COLO668 (cell line): Measurements from ENCODE around the gene VTI1A.

Experiments
- DNase-seq: peaks from one replicate; lab custom pipeline; 2025; ENCODE audit not compliant: unreplicated experiment; lab: John Stamatoyannopoulos, UW

VTI1A gene

DNA sequence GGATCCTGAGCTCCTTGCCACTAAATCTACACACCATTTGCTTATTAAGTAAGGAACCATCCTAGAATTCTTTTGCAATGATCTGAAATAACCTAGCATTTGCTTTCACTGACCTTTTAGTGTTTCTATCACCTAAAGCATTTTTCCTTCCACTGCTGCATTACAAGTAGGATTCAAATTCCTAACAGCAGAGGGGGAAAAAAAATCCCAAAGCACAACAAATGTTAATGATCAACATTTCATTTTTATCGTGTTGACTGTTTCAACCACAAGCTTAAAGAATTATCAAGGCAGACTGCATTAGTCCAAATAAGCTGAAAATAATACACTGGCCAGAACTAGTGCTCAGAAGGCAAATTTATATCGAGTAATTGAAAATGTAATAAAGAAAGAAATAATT is 328.4 kb downstream of the VTI1A start:
- DNase-seq, result no peak

DNA sequence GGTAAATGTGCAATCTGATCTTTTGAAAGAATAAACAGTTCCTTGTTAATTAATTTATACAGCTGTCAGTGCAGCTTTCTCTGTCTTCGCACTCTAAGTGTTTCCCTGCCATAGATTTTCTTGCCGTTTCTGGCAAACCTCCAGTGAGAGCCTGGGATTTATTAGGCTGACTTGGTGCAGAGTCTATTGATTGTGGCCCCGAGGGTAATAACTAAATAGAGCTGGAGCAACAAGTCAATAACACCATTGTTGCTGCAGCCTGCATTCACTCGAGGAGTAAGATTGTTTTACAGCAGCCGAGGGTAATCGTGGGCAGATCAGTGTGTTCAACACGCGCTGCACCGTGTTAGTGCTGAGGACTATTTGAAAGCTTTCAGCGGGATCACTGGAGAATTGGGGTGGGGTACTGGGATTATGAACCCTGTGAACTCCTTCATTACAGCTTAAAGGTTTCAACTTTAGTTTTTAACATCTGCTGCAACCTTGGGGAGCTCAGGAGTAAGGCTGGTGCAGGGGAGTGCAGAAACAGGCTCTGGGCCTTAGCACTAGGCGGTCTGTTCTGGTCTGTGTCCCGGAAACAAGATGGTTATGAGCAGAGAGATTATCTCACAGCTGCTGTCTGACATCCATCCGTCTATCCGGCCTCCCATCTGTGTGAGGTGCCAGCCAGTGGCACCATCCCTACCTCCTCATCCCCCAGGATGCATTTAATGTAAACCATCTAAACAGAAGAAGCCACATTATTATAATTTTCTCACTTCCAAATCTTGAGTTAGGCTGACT is 329.1 kb downstream of the VTI1A start:
- peak; percentile 51 for DNase-seq

DNA sequence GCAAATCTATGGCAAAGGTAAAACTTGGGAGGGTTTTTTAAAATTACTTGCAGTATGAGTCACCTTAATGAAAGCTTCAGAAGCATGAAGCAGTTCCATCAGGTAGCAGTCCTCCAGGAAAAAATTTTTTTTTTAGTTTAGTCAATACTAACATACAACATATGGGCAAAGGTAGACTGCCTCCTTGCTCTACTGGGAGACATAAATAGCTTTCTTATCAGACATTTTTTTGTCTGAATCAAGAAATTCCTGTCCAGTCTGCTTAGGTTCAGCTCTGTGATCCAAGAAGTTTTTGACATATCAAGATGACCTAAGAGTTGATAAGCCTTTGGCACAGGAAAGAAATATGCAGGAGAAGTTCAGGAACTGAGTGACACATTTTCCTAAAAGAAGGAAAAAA is 331.6 kb downstream of the VTI1A start:
- DNase-seq, result no peak

DNA sequence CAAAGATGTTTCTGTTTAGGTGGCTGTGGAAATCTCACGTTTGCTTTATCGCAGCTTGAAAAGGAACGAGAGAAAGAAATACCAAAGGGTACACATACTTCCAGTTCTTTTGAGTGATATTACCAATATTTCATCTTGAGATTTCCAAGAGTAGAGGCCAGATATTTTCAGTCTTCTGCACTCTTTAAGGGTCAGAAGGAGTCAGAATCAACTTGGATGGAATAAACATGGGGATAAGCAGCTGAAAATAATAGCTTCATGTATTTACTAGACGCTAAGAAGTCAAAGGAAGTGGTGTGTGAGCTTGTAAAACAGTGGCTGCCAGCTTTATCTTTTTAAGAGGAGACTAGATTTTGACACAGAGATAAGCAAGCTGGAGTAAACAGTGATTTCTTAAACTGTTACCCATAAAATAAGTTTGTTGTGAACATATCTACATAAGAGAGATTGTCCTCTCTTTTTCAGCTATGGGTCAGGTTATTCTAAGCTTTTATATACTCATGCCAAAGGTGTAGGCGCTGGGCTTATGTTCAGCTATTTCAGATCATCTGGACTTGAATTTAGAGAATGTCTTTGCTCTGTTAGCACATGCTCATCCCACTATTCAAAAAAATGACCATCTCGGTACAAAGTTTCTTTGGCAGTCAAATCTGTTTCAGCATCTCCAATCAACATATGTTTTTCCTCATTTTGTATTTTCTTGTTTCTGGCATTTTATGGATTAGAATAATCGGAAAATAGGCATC is 332.2 kb downstream of the VTI1A start:
- DNase-seq, result no peak

DNA sequence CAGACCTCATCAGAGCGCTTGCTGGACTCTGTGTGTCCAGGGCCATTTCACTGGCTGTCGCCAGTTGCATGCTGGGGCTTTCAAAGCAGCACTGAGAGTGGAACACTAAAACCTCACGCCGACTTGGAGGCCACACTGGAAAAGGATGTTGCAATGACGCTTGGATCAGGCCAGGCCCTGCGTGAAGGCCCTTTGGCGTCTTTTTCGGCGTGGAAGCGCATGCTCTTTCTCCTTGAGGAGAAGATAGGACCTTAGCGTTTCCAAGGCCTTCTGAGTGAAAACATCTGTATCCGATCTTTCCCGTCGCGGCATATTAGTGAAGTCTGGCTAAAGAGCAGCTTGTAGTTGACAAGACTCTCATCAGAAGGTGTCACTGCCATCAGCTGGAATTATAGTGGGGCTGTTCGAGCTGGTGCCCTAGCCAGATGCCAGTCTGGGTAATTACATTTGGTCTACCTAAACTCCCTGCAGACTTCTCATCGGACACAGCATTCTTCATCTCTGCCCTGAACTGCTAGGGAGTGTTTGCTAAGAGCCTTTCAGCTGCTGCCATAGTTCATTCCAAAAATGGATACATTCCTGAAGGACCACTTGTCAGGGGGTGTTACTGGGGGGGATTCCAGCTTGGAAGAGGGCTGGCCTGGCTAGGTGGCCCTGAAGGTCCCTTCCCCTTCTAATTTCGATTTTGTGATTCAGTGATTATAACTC is 335.3 kb downstream of the VTI1A start:
- no peak for DNase-seq

DNA sequence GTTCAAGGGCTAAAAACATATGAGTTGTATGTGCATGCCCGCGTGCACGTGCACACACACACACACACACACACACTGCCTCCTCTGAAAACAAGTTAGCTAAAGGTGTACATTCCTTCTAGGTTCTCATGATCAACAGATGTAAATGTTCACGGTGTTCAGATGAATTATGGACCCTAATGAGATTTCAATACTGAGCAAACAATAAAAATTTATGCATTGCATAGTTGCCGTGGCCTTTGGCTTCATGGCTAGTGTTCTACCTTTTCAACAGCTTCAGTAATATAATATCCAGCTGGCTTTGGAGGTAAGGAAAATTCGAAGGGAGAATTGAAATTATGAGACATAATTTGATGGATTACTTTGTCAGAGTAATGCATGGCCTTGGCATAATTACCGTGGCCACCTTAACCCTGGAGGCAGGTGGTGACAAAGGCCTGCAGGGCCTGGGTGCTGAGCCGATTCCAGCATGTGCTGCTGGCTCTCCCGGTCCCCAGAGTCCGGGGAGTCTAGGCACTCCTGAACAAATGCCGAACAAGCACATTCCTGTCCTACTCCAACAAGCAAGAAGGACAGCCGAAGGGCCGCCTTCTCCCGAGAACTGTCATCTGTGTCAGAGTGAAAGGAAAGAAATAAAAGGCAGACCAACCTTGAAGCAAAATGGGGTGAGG is 336.5 kb downstream of the VTI1A start:
- DNase-seq, result peak; percentile 51

DNA sequence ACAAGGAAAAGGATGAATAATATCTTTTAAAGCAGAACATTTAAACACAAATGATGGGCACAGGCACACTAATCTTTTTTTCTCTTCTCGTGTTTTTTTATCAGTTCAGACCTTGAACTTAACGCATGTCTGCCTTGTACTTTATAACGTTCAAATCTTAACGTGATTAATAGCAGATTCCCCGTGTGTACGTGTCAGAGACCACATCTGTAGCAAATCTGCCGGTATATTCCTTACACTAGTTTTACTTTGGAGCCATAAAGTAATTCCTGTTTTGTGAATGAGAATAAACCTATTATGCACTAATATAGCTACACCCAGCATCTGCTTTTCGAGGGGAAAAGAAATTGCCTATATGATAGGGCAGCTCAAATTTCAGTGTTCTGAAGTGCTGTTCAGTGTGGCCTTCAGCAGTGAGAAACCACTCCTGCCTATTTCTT is 337.0 kb downstream of the VTI1A start:
- DNase-seq, result no peak

DNA sequence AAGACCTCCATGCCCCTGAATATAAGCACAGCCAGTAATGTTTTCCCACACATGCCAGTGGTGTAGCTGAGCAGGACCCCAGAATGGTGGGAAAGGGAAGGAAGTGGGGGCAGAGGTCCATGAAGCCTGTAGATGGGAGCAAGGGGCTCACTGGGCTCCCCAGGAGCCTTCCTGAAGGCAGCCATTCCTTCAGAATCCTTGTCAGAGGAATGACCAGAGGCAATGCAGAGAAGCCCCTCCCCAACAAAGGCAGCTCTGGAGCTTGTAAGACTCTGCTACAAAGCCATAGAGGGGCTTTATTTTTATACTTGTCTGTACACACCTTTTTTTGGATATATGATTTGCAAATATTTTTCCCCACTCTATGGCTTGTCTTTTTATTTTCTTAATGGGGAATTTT is 338.1 kb downstream of the VTI1A start:
- no peak for DNase-seq

DNA sequence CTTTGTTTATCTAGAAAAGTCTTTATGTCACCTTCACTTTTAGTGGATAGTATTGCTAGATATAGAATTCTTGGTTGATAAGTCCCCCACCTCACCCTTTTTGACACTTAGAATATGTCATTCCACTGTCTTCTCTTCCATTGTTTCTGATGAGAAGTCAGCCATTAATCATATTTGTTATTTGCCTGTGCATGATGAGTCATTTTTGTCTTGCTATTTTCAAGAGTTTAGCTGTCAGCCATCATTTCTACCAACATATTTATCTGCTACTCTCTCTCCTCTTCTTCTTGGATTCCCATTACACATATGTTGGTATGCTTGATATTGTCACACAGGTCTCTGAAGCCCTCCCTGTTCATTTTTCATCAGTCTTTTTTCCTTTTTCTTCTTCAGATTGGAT is 342.2 kb downstream of the VTI1A start:
- no peak for DNase-seq

DNA sequence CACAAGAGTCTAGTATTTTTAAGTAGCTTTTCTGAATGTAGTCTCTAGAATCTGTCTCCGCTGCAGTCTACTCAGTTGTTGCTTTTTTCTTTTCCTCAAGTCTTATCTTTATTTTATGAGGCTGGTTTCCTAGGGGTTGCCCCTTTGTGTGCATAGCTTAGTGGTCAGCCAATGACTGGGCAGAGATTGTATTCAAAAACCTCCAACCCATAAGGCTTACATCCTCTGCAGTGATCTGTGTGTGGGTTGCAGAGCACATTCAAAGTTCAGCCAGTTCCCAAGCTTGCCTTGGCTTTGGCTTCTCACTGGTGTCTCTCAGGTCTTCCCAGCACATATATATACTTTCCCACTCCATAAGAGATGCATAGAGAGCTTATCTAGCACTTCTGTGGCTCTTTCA is 343.0 kb downstream of the VTI1A start:
- DNase-seq, result no peak

DNA sequence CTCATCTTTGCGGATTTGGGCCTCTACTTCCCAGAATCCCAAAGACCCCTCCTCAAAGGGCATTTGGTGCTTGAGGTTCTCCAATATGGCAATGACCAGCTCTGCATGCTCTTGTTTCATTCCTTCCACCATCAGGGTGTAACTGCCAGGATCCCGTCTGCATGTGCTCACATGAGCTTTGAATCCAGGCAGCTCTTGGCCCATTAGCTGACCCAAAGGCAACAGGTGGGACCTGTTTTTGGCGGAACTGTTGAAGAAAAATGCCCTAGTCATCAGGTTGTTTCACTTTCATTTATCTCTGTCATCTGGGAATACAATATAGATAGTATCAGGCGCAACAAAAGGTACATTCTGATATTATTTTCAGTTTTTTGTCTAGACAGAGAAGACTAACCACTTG is 343.9 kb downstream of the VTI1A start:
- DNase-seq, result no peak

DNA sequence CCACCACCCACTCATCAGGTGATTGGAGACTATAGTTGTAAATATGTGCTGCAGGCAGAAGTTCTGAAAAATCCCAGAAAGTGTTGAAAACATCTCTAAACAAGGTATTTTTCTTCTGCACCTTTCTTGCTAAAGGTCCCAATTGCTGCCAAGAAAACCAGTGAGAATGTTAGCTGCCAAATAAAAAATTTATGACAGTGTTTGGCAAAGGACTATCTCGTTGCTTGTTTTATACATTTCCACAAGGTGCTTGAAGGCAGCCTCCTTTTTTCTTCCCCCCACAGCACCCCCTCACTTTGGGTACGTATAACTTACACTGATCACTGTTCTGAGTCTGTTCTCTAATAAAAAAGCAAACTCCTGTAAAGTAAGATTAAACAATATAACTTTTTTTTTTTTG is 344.4 kb downstream of the VTI1A start:
- DNase-seq, result no peak

DNA sequence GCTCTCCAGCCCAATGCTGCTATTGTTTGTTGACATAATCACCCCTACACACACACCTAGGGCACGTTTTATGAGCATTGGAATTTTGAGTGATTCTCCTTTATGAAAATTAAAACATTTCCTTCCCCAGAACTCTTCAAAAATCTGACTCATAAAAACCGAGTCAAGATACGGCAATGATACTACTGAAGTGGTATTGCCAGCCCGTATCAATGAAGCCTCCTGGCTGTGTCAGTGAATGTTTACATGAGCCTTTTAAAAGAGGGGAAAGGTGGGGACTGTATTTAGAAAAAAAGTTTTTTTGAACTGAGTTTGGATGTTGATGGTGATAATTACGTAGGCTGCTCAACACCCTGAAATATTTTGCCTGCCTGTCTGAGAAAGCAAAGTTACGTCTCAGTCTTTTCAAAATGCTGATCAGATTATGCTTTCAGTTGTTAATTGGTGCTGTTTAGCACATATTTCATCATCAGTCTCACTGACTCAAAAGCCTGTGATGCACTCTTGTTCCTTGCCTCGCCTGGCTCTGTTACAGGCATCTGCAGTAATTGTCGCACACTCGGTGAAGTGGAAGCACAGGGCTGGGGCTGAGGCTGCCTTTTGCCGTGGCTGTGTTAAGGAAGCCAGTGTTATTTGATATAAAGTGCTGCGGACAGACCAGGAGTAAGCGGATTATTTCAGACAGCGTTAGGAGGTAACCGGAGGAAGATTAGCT is 345.6 kb downstream of the VTI1A start:
- DNase-seq, result peak; percentile 26

DNA sequence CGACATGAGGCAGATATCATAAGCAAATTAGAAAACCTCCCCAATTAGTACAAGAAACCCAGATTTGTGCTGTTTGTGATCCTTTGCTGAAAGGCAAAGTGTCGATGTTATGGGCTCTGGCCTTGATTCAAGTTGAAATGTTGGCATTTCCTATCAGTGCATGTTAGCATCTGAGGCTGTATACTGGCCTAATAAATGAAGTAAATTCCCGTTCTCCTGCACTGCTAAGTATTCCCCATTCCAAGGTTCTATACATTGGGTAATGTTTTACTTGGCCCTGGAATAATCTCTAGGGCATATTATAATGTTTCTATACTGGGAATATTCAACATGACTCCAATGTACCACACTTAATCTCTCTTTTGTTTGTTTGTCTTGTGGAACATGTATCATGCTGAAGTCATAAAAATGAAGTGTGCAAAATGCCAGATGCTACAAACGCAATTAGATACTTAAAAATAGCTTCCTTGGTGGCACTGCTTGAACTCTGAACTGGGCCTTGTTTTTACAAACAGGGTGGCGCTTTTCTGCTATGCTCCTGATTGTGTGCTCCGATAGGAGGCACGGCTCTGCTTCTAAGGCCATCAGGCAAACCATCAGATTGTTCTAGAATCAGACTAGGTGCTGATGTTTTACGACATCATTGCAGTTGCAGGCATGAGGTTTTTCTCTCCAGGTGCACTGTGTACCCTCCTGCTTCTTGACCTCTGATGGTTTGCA is 346.3 kb downstream of the VTI1A start:
- peak; percentile 6 for DNase-seq

DNA sequence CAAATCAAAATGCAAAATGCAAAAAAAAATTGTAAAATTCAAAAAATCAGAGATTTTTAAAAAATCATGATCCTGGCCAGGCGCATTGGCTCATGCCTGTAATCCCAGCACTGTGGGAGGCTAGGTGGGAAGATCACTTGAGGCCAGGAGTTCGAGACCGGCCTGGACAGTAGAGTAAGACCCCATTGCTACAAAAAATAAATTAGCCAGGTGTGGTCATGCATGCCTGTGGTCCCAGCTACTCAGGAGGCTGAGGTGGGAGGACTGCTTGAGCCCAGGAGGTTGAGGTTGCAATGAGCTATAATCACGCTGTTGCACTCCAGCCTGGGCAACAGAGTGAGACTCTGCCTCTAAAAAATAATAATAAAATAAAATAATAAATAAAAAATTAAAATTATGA is 347.2 kb downstream of the VTI1A start:
- no peak for DNase-seq

DNA sequence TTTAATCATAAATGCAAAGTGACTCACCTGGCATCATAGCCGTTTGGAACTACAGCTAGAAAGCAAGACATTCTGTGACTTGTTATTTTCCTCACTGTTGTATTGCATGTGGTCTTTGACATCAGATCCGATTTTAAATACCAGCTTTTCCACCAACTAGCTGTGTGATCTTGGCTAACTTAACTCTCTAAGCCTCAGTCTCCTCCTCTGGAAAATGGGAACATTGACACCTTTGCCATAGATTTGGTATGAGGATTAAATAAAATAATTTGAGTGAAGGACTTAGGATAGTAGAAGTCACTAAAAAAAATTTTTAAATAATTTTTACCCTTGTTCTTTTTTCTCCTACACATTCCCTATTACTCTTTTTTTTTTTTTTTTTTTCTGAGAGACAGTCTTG is 348.1 kb downstream of the VTI1A start:
- no peak for DNase-seq

DNA sequence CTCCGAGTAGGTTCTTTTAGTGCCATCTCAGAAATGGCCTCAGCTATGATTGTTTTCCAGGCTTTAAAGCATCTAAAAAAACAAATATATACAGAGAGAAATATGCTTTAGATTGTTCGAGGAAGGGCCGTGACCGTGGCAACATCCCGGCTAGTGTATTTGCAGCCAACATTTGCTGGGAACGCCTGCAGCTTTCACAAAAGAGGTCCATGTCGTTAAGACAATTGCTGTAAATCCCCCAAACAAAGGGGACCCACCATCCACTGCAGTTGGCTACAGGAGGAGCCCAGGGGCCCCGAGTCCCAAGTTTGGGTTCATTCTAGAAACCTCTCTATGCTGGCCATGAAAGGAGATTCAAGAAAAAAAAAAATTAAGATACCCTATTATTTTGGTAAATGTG is 350.2 kb downstream of the VTI1A start:
- no peak for DNase-seq

DNA sequence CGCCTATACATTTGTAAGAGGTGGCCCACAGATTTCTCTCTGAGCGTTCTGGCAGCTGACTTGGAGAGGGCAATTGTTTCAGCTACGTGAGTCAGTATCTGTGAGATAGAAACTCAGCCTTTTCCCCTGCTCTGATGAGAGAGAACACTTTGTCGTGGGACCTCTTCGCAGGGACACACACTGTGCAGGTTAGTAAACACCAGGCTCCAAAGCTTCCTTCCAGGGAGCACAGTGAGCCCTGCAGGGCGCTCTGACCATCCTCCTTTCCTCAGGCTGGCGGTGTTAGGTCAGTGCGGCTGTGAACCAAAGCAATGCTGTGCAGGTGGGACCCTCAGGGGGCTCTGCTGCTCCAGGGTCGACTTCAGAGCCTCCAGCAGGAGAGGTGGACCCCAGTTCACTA is 350.8 kb downstream of the VTI1A start:
- no peak for DNase-seq

DNA sequence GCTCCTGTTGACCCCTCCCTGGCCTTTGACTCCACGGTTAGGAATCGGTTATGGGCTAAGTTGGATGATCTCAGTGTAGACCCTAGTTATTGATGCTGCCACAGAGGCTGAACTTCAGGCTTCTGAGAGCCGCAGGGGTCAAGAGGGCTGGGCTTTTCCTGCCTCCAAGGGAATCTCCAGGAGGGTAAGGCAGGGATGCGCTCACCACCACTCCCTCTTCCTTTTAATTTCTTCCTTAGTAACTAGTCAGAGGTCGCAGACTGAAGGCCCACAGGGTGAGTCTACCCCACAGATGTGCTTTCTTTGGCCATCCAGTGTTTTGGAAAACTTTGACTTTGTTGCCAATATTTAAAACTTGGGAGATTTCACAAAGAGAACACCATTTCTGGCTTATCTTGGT is 352.0 kb downstream of the VTI1A start:
- DNase-seq, result no peak
